Astrocyte (in vitro differentiated cells and primary cell): ENCODE results near the gene KCNH8. TPM values are rescaled to one million over a fixed set of nuclear protein-coding genes. Genes with fewer than 3 reads are reported as not detected.

Source experiments
- DNase-seq: peaks from one replicate; pipeline ENCODE4 v3.0.0-alpha.2; 2010; ENCODE audit warnings: low read depth
- FAIRE-seq: peaks from 2 replicates; lab custom pipeline; 2011; peaks lifted over from hg19 to GRCh38; lab: Jason Lieb, UNC
- H2AFZ ChIP-seq: 2 replicates; pipeline ENCODE4 v1.6.0; 2012; ENCODE audit warnings: low read depth, low read length, inconsistent platforms
- H3K27ac ChIP-seq: 2 replicates; pipeline ENCODE4 v1.5.1; 2011; ENCODE audit warnings: low read depth, low read length, inconsistent platforms
- H3K27me3 ChIP-seq: 2 replicates; pipeline ENCODE4 v1.6.0; 2011; ENCODE audit warnings: low read length, inconsistent platforms; ENCODE audit not compliant: insufficient read depth
- H3K36me3 ChIP-seq: 2 replicates; pipeline ENCODE4 v1.5.1; 2011; ENCODE audit warnings: low read length, inconsistent platforms; ENCODE audit not compliant: insufficient read depth
- H3K4me1 ChIP-seq: 2 replicates; pipeline ENCODE4 v1.5.1; 2011; ENCODE audit warnings: low read length, inconsistent platforms; ENCODE audit not compliant: insufficient read depth
- H3K4me2 ChIP-seq: 2 replicates; pipeline ENCODE4 v1.6.0; 2012; ENCODE audit warnings: low read length, inconsistent platforms
- H3K4me3 ChIP-seq: 2 replicates; pipeline ENCODE4 v1.5.1; 2011; ENCODE audit warnings: low read depth, mild to moderate bottlenecking, low read length, inconsistent platforms; ENCODE audit not compliant: insufficient read depth
- H3K79me2 ChIP-seq: 2 replicates; pipeline ENCODE4 v1.6.0; 2012; ENCODE audit warnings: mild to moderate bottlenecking, low read length, inconsistent platforms; ENCODE audit not compliant: insufficient read depth
- H3K9ac ChIP-seq: 2 replicates; pipeline ENCODE4 v1.6.0; 2012; ENCODE audit warnings: mild to moderate bottlenecking, low read length, inconsistent platforms
- H3K9me3 ChIP-seq: 2 replicates; pipeline ENCODE4 v1.5.1; 2012; ENCODE audit warnings: low read depth, mild to moderate bottlenecking, low read length, inconsistent platforms; ENCODE audit not compliant: insufficient read depth
- H4K20me1 ChIP-seq: 2 replicates; pipeline ENCODE4 v1.6.0; 2012; ENCODE audit warnings: low read length, inconsistent platforms; ENCODE audit not compliant: insufficient read depth
- H3K27ac Mint-ChIP-seq: one replicate; pipeline ENCODE4 v1.8.0; 2021; ENCODE audit warnings: mild to moderate bottlenecking, mixed read lengths; ENCODE audit not compliant: unreplicated experiment
- H3K27me3 Mint-ChIP-seq: one replicate; pipeline ENCODE4 v1.8.0; 2021; ENCODE audit warnings: low read depth, mixed read lengths; ENCODE audit not compliant: unreplicated experiment
- H3K36me3 Mint-ChIP-seq: one replicate; pipeline ENCODE4 v1.8.0; 2021; ENCODE audit warnings: low read depth, mixed read lengths; ENCODE audit not compliant: unreplicated experiment
- H3K4me1 Mint-ChIP-seq: one replicate; pipeline ENCODE4 v1.8.0; 2021; ENCODE audit warnings: low read depth, mixed read lengths; ENCODE audit not compliant: unreplicated experiment
- H3K4me3 Mint-ChIP-seq: one replicate; pipeline ENCODE4 v1.8.0; 2021; ENCODE audit warnings: mild to moderate bottlenecking, moderate library complexity, mixed read lengths; ENCODE audit not compliant: unreplicated experiment
- H3K9me3 Mint-ChIP-seq: one replicate; pipeline ENCODE4 v1.8.0; 2021; ENCODE audit warnings: mild to moderate bottlenecking, mixed read lengths; ENCODE audit not compliant: unreplicated experiment
- EZH2 ChIP-seq: IDR thresholded peaks from 2 replicates; pipeline ENCODE4 v1.6.1; 2012; ENCODE audit warnings: mild to moderate bottlenecking, low read length, inconsistent platforms; ENCODE audit not compliant: insufficient read depth
- total RNA-seq: library from RNA; stranded (reverse); gene quantifications from 2 replicates; pipeline ENCODE4 v1.2.1, GENCODE V29; 2021
- TF ChIP-seq, protein P1 (sequence below): IDR thresholded peaks from 2 replicates; pipeline ENCODE4 v1.5.1; 2011; ENCODE audit warnings: low read depth, mild to moderate bottlenecking, inconsistent platforms, low read length, moderate library complexity; ENCODE audit not compliant: insufficient read depth

The KCNH8 gene
- total RNA-seq, 1 donor from 2014 or later = 0.45 TPM

DNA sequence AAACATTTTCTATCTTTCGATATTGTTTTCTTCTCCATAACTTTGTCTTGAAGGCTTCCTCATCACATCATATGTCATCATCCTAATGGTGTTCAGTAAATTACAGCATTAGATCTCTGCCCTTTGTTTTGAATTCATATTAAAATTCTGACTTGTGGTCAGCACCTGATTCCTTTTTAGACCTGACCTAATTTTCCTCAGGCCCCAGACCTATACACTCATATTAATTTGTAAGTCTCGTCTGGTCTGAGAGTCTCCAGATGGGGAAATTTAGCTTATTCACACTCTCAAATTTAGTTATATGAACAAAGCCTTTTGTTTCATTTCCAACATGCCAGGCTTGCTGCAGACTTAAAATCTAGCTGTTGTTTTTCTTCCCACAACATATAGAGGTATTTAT, 248.4 kb downstream of the KCNH8 start:
- no peaks in the 10 kb centered on the region for H3K36me3 Mint-ChIP-seq
- Histone ChIP-seq H3K27ac (no peak overlapping the region), H4K20me1 (no peaks in the 10 kb centered on the region), H3K4me2 (no peak overlapping the region), H3K4me3 (no peak overlapping the region), H3K79me2 (no peaks in the 10 kb centered on the region), H3K9me3 (no peaks in the 10 kb centered on the region), H3K4me1 (no peaks in the 10 kb centered on the region), H2AFZ (no peak overlapping the region), H3K27me3 (no peaks in the 10 kb centered on the region), H3K36me3 (no peaks in the 10 kb centered on the region), H3K9ac (no peak overlapping the region)
- no peak overlapping the region for H3K4me3 Mint-ChIP-seq
- no peaks in the 10 kb centered on the region for H3K9me3 Mint-ChIP-seq
- no peaks in the 10 kb centered on the region for H3K27me3 Mint-ChIP-seq
- DNase-seq (no peak), FAIRE-seq (no peak)
- H3K4me1 Mint-ChIP-seq = no peaks in the 10 kb centered on the region
- TF ChIP-seq, protein P1, sequence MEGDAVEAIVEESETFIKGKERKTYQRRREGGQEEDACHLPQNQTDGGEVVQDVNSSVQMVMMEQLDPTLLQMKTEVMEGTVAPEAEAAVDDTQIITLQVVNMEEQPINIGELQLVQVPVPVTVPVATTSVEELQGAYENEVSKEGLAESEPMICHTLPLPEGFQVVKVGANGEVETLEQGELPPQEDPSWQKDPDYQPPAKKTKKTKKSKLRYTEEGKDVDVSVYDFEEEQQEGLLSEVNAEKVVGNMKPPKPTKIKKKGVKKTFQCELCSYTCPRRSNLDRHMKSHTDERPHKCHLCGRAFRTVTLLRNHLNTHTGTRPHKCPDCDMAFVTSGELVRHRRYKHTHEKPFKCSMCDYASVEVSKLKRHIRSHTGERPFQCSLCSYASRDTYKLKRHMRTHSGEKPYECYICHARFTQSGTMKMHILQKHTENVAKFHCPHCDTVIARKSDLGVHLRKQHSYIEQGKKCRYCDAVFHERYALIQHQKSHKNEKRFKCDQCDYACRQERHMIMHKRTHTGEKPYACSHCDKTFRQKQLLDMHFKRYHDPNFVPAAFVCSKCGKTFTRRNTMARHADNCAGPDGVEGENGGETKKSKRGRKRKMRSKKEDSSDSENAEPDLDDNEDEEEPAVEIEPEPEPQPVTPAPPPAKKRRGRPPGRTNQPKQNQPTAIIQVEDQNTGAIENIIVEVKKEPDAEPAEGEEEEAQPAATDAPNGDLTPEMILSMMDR = no peak
- no peak for TF ChIP-seq EZH2
- no peak overlapping the region for H3K27ac Mint-ChIP-seq

DNA sequence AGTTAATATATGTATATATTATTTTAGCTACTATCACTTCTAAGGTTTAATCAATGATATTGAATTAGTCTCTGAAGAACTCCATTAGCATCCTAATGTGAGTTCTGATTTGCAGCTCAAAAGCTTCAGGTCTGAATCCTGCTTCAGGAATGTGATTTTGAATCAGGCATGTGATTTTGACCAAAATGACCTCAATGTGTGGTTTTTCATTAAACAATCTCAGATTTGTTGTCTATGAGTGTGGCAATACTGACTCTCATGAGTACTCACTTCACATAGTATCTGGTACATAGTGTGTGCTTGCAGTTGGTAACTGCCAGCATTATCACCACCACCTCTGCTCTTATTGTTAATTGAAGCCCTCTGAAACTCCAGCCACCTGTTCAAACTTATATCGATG, 251.0 kb downstream of the KCNH8 start:
- H3K4me1 Mint-ChIP-seq = no peaks in the 10 kb centered on the region
- Histone ChIP-seq H2AFZ (no peak overlapping the region), H3K4me1 (no peaks in the 10 kb centered on the region), H4K20me1 (no peaks in the 10 kb centered on the region), H3K9ac (no peak overlapping the region), H3K79me2 (no peaks in the 10 kb centered on the region), H3K27me3 (no peaks in the 10 kb centered on the region), H3K36me3 (no peaks in the 10 kb centered on the region), H3K4me2 (no peak overlapping the region), H3K4me3 (no peak overlapping the region), H3K27ac (no peak overlapping the region), H3K9me3 (no peaks in the 10 kb centered on the region)
- TF ChIP-seq, protein P1 = no peak
- TF ChIP-seq EZH2 = no peak
- no peak for DNase-seq
- H3K4me3 Mint-ChIP-seq = no peak overlapping the region
- H3K27me3 Mint-ChIP-seq = no peaks in the 10 kb centered on the region
- no peaks in the 10 kb centered on the region for H3K9me3 Mint-ChIP-seq
- FAIRE-seq = no peak
- no peaks in the 10 kb centered on the region for H3K36me3 Mint-ChIP-seq
- no peak overlapping the region for H3K27ac Mint-ChIP-seq

DNA sequence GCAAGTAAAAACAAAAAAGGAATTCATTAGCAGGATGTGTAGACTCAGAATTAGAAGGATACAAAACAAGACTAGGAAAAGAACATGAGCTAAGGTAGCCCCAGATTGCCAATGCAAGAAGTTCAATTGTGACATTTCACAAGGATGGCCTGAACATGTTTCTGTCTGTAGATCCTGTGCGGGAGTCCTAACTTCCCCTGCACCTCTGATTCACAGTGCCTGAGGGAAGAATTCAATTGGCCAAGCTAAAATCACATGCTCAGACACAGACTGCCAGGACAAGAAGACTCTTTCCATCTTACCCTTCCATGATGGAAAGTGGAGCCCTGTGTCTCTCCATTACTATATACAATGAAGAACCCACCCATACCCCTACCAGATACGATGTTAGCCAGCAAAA, 251.5 kb downstream of the KCNH8 start:
- H4K20me1 ChIP-seq = no peaks in the 10 kb centered on the region
- H3K79me2 ChIP-seq = no peaks in the 10 kb centered on the region
- H3K4me1 ChIP-seq = no peaks in the 10 kb centered on the region
- H3K9ac ChIP-seq = no peak overlapping the region
- H3K36me3 ChIP-seq = no peaks in the 10 kb centered on the region
- no peak for FAIRE-seq
- no peak overlapping the region for H3K4me3 ChIP-seq
- Mint-ChIP-seq H3K4me3 (no peak overlapping the region), H3K27me3 (no peaks in the 10 kb centered on the region), H3K36me3 (no peaks in the 10 kb centered on the region), H3K27ac (no peak overlapping the region), H3K9me3 (no peaks in the 10 kb centered on the region), H3K4me1 (no peaks in the 10 kb centered on the region)
- TF ChIP-seq, protein P1 = no peak
- no peak for TF ChIP-seq EZH2
- DNase-seq = no peak
- no peak overlapping the region for H2AFZ ChIP-seq
- H3K4me2 ChIP-seq = no peak overlapping the region
- H3K27me3 ChIP-seq = no peaks in the 10 kb centered on the region
- no peaks in the 10 kb centered on the region for H3K9me3 ChIP-seq
- H3K27ac ChIP-seq = no peak overlapping the region
